OCI-LY3 (cell line): ENCODE data around the gene TLCD1.

Experiments used
- EZH2phosphoT487 ChIP-seq: fragments of 200-600 bp; shearing (Covaris generic); IDR thresholded peaks from 2 replicates; pipeline ENCODE4 v1.6.1; 2018; ENCODE audit warnings: antibody characterized with exemption, mixed run types, low read depth
- TF ChIP-seq, protein P1 (sequence below): fragments of 200-600, 300-600 bp; sonication (generic); IDR thresholded peaks from 2 replicates; pipeline ENCODE4 v1.5.1; 2014; ENCODE audit warnings: antibody characterized with exemption, low read length, low read depth

DNA sequence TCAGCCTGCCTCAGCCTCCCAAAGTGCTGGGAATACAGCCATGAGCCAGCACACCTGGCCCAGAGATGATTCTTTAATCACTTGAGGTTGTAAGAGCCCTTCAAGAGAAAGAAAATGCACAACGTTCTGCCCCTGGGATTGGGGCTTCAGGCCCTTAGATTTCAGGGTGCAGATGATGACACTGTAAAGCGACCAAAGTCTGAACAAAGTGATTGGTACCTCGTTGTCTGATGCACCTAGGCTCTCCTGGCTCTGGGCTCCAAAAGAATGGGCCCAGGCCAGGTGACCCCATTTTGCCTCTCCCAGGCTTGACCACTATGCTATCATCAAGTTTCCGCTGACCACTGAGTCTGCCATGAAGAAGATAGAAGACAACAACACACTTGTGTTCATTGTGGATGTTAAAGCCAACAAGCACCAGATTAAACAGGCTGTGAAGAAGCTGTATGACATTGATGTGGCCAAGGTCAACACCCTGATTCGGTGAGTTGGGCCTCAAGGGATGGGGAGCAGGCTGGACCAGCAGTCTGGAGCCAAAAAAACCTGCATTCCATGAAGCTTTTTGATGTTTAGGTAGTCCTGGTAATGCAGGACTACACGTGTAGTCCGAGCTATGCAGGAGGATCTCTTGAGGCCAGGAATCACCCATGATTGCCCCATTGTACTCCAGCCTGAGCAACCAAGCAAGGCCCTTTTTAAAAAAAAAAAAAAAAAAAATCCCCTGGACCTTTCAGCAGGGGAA, 3.4 kb downstream of the TLCD1 start:
- TF ChIP-seq, protein P1, sequence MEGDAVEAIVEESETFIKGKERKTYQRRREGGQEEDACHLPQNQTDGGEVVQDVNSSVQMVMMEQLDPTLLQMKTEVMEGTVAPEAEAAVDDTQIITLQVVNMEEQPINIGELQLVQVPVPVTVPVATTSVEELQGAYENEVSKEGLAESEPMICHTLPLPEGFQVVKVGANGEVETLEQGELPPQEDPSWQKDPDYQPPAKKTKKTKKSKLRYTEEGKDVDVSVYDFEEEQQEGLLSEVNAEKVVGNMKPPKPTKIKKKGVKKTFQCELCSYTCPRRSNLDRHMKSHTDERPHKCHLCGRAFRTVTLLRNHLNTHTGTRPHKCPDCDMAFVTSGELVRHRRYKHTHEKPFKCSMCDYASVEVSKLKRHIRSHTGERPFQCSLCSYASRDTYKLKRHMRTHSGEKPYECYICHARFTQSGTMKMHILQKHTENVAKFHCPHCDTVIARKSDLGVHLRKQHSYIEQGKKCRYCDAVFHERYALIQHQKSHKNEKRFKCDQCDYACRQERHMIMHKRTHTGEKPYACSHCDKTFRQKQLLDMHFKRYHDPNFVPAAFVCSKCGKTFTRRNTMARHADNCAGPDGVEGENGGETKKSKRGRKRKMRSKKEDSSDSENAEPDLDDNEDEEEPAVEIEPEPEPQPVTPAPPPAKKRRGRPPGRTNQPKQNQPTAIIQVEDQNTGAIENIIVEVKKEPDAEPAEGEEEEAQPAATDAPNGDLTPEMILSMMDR, result no peak
- TF ChIP-seq EZH2phosphoT487, result no peak
